Measurements from ENCODE around the gene PLAAT5.
A peak's percentile ranks its signal among the peaks of the same experiment; 100 is the strongest.
"Not testable (repeated sequence)": the region's sequence is repeated elsewhere in the genome, so short reads cannot be mapped to it uniquely, and the experiment has no call there.

Gene PLAAT5

GRCh38 chr11:63491240-63491587 is 247 bp upstream of the PLAAT5 start:
- DNase-seq (ENCODE audit: extremely low spot score, insufficient read length, low read depth) (no peak), FAIRE-seq (no peak)

- DNase-seq (ENCODE audit: extremely low spot score, insufficient read length, low read depth) (no peak), FAIRE-seq (no peak)
Measured at GRCh38 chr11:63489879-63490278, 1.1 kb downstream of the PLAAT5 start.

- DNase-seq (ENCODE audit: extremely low spot score, insufficient read length, low read depth) (no peak), FAIRE-seq (no peak)
Measured at GRCh38 chr11:63488789-63489188, 2.2 kb downstream of the PLAAT5 start.

- FAIRE-seq (no peak), DNase-seq (ENCODE audit: extremely low spot score, insufficient read length, low read depth) (no peak)
Measured at GRCh38 chr11:63485777-63486176, 5.2 kb downstream of the PLAAT5 start.

- FAIRE-seq, result no peak
Measured at GRCh38 chr11:63480039-63480438, 10.9 kb downstream of the PLAAT5 start.

GRCh38 chr11:63478896-63479295 is 12.1 kb downstream of the PLAAT5 start:
- FAIRE-seq (peak; percentile 75), DNase-seq (ENCODE audit: extremely low spot score, insufficient read length, low read depth) (peak; percentile 64)

More at GRCh38 chr11:63480039-63480438, 10.9 kb downstream of the PLAAT5 start:
- no peak for DNase-seq (ENCODE audit: extremely low spot score, insufficient read length, low read depth)

GRCh38 chr11:63476618-63477017 is 14.3 kb downstream of the PLAAT5 start:
- no peak for FAIRE-seq
- no peak for DNase-seq (ENCODE audit: extremely low spot score, insufficient read length, low read depth)

- DNase-seq (ENCODE audit: extremely low spot score, insufficient read length, low read depth) (no peak), FAIRE-seq (no peak)
Measured at GRCh38 chr11:63472372-63472771, 18.6 kb downstream of the PLAAT5 start.

GRCh38 chr11:63470311-63470710 is 20.7 kb downstream of the PLAAT5 start:
- no peak for FAIRE-seq
- DNase-seq (ENCODE audit: extremely low spot score, insufficient read length, low read depth), result no peak

GRCh38 chr11:63462137-63462536 is 28.8 kb downstream of the PLAAT5 start:
- FAIRE-seq (no peak), DNase-seq (ENCODE audit: extremely low spot score, insufficient read length, low read depth) (no peak)

- FAIRE-seq (no peak), DNase-seq (ENCODE audit: extremely low spot score, insufficient read length, low read depth) (no peak)
Measured at GRCh38 chr11:63459586-63459985, 31.4 kb downstream of the PLAAT5 start.

GRCh38 chr11:63448646-63449045 is 42.3 kb downstream of the PLAAT5 start:
- DNase-seq (ENCODE audit: extremely low spot score, insufficient read length, low read depth), result no peak
- no peak for FAIRE-seq

GRCh38 chr11:63445720-63446119 is 45.2 kb downstream of the PLAAT5 start:
- no peak for DNase-seq (ENCODE audit: extremely low spot score, insufficient read length, low read depth)
- FAIRE-seq, result no peak

GRCh38 chr11:63445118-63445517 is 45.8 kb downstream of the PLAAT5 start:
- FAIRE-seq (no peak), DNase-seq (ENCODE audit: extremely low spot score, insufficient read length, low read depth) (no peak)

- DNase-seq (ENCODE audit: extremely low spot score, insufficient read length, low read depth) (no peak), FAIRE-seq (no peak)
Measured at GRCh38 chr11:63444160-63444559, 46.8 kb downstream of the PLAAT5 start.

GRCh38 chr11:63443714-63444113 is 47.3 kb downstream of the PLAAT5 start:
- no peak for FAIRE-seq

GRCh38 chr11:63435831-63436230 is 55.1 kb downstream of the PLAAT5 start:
- not testable (repeated sequence) for DNase-seq (ENCODE audit: extremely low spot score, insufficient read length, low read depth); FAIRE-seq

More at GRCh38 chr11:63443714-63444113, 47.3 kb downstream of the PLAAT5 start:
- DNase-seq (ENCODE audit: extremely low spot score, insufficient read length, low read depth), result no peak

- not testable (repeated sequence) for DNase-seq (ENCODE audit: extremely low spot score, insufficient read length, low read depth); FAIRE-seq
Measured at GRCh38 chr11:63435351-63435750, 55.6 kb downstream of the PLAAT5 start.

GRCh38 chr11:63430731-63431130 is 60.2 kb downstream of the PLAAT5 start:
- FAIRE-seq; DNase-seq (ENCODE audit: extremely low spot score, insufficient read length, low read depth): not testable (repeated sequence)

GRCh38 chr11:63427971-63428508 is 62.9 kb downstream of the PLAAT5 start:
- DNase-seq (ENCODE audit: extremely low spot score, insufficient read length, low read depth) (no peak), FAIRE-seq (no peak)

- DNase-seq (ENCODE audit: extremely low spot score, insufficient read length, low read depth) (no peak), FAIRE-seq (no peak)
Measured at GRCh38 chr11:63417174-63417852, 73.7 kb downstream of the PLAAT5 start.
